ENCODE measurements around the gene UQCRHL. TPM values are rescaled to one million over a fixed set of nuclear protein-coding genes. Genes with fewer than 3 reads are reported as not detected.
"Not testable (repeated sequence)": the region's sequence is repeated elsewhere in the genome, so short reads cannot be mapped to it uniquely, and the experiment has no call there.

Gene UQCRHL
- polyA plus RNA-seq, 1 donor, result 1.9 TPM

- DNase-seq (ENCODE audit: low read depth), result peak; percentile 100
Observed at GRCh38 chr1:15835741-15836510, 28.5 kb upstream of the UQCRHL start.

GRCh38 chr1:15835205-15835740 is 27.8 kb upstream of the UQCRHL start:
- no peak for DNase-seq (ENCODE audit: low read depth)

GRCh38 chr1:15834406-15835204 is 27.2 kb upstream of the UQCRHL start:
- no peak for DNase-seq (ENCODE audit: low read depth)

- DNase-seq (ENCODE audit: low read depth), result peak; percentile 94
Observed at GRCh38 chr1:15833842-15834405, 26.5 kb upstream of the UQCRHL start.

- DNase-seq (ENCODE audit: low read depth), result no peak
Observed at GRCh38 chr1:15833069-15833679, 25.7 kb upstream of the UQCRHL start.

- no peak for DNase-seq (ENCODE audit: low read depth)
Observed at GRCh38 chr1:15830258-15830657, 22.8 kb upstream of the UQCRHL start.

- not testable (repeated sequence) for DNase-seq (ENCODE audit: low read depth)
Observed at GRCh38 chr1:15828931-15829330, 21.5 kb upstream of the UQCRHL start.

GRCh38 chr1:15827567-15827966 is 20.1 kb upstream of the UQCRHL start:
- DNase-seq (ENCODE audit: low read depth), result not testable (repeated sequence)

GRCh38 chr1:15826810-15827507 is 19.5 kb upstream of the UQCRHL start:
- DNase-seq (ENCODE audit: low read depth), result no peak

- DNase-seq (ENCODE audit: low read depth), result no peak
Observed at GRCh38 chr1:15825800-15826199, 18.4 kb upstream of the UQCRHL start.

- no peak for DNase-seq (ENCODE audit: low read depth)
Observed at GRCh38 chr1:15820478-15820877, 13.0 kb upstream of the UQCRHL start.

- DNase-seq (ENCODE audit: low read depth), result no peak
Observed at GRCh38 chr1:15816674-15817073, 9.2 kb upstream of the UQCRHL start.

- no peak for DNase-seq (ENCODE audit: low read depth)
Observed at GRCh38 chr1:15810073-15810472, 2.6 kb upstream of the UQCRHL start.

- no peak for DNase-seq (ENCODE audit: low read depth)
Observed at GRCh38 chr1:15808955-15809354, 1.5 kb upstream of the UQCRHL start.

- no peak for DNase-seq (ENCODE audit: low read depth)
Observed at GRCh38 chr1:15807121-15807520, 328 bp downstream of the UQCRHL start.

- DNase-seq (ENCODE audit: low read depth), result no peak
Observed at GRCh38 chr1:15804060-15804459, 3.4 kb downstream of the UQCRHL start.

- no peak for DNase-seq (ENCODE audit: low read depth)
Observed at GRCh38 chr1:15803380-15803779, 4.1 kb downstream of the UQCRHL start.

GRCh38 chr1:15802234-15802965 is 5.0 kb downstream of the UQCRHL start:
- DNase-seq (ENCODE audit: low read depth), result no peak

GRCh38 chr1:15799928-15800835 is 7.3 kb downstream of the UQCRHL start:
- no peak for DNase-seq (ENCODE audit: low read depth)
